HG03045 (cell line): ENCODE measurements around the gene PROZ.
A peak's percentile ranks its signal among the peaks of the same experiment; 100 is the strongest.

Experiments
- ATAC-seq: cut with Tn5 transposase; IDR thresholded peaks from one replicate; pipeline ENCODE4 v1.9.1; 2021; ENCODE audit warnings: mild to moderate bottlenecking, moderate library complexity; ENCODE audit not compliant: unreplicated experiment

PROZ gene

DNA sequence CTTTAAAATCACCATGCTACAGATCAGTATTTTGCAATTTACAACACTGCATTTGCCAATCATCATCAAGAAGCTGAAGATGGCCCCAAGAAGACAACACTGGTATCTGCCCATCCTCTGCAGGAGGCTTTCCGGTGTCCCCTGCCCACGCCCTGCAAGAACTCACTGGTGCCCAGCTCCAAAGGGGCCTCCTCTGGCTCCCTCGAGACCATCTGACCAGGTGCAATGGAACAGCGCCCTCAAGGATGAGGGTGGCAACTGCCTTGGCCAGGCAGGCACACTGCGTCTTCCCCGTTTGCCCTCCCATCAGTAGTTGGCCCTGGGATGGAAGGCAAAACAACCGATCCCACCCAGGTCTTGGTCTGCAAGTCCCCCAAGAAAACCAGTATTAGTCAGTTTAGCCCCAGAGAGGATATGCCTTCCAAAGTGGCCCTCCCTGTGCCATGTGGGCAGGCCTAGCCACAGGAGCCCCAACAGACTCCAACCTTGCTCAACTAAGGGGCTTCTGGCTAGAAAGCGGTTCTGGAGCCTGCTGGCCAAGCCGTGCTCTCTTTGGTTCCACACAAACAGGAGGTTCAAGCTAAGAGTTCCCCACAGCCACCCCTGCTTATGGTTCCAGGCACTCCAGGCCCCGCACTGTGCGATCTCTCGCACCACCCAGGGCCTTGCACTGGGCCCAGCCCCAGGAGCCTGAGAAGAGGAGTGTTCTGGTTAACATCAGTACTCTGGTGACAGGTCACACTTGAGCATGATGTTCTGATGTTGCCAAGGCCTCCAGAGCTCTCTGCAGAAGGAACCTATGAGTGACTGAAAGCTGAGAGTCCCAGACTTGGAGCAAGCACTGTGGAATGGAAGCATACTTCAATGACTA is 45.3 kb downstream of the PROZ start:
- no peak for ATAC-seq

DNA sequence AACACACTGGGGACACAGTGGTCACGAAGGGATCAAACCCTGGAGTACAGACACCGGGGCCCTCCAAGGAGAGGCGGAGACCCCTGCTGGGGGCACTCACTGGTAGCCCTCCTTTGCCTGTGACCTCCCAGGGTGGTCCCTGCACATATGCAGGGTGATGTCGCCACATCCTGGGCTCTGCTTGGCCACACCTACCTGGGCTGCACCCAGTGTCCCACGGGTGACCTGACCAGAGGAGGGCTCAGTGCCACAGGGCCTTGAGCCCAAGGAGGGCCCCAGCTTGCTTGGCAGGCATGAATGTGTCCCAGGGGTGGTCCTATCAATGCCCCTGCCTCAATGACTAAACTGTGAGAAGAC is 45.9 kb downstream of the PROZ start:
- no peak for ATAC-seq

DNA sequence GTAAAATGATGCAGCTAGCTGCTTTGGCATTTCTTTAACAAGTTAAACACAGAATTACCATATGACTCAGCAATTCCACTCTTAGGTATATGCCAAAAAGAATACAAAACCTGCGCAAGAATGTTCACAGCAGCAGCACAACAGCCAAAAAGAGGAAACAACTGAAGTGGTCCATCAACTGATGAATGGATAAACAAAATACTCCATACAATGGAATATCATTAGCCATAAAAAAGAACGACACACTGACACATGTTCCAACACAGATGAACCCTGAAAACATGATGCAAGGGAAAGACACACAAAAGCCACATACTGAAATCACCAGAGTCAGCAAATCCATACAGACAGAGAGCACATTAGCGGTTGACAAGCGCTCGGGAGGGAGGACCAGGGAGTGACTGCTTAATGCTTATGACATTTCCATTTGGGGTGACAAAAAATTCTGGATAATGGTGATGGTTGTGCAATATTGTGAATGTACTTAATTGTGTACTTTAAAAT is 47.0 kb downstream of the PROZ start:
- ATAC-seq = no peak

DNA sequence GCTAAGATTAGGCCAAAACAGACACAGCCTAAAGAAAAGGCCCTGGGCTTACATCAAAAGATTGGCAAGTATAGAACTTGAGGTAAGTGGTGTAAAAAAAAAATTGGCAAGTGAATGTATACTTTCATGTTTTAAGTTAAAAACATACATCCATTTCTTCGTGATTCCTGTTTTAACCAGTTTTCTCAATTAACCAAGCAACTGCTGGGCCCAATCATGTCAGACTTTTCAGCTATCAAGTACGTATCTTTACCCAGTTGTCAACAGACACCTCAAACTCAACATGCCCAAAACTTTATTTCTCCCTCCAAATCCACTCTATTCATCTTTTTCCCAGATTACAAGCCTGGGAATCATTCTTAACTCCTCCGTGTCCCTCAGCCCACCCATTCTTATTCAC is 49.0 kb downstream of the PROZ start:
- ATAC-seq = no peak

DNA sequence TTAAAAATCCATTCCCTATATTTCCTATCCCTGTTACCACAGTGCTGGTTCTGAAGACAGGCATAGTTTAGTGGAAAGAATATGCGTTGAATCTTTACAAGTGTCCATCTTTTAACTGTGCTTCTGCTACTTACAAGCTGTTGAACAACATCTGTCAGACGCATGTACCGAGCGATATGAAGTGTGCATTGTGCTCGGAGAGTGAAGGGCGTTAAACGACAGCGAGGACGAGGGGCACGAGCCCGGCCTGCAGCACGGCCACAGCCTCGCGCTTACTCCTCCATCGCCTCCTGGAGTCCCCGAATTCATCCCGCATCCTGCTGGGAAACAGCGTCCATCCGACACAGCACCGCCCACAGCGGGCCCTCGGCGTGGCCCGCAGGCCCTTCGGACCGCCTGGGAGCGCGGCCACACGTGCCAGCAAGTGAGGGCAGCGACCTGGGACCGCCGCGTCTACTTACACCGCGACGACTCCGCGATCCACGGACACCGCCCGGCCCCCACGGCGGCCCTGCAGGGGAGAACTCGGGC is 49.5 kb downstream of the PROZ start:
- peak; percentile 11 for ATAC-seq

DNA sequence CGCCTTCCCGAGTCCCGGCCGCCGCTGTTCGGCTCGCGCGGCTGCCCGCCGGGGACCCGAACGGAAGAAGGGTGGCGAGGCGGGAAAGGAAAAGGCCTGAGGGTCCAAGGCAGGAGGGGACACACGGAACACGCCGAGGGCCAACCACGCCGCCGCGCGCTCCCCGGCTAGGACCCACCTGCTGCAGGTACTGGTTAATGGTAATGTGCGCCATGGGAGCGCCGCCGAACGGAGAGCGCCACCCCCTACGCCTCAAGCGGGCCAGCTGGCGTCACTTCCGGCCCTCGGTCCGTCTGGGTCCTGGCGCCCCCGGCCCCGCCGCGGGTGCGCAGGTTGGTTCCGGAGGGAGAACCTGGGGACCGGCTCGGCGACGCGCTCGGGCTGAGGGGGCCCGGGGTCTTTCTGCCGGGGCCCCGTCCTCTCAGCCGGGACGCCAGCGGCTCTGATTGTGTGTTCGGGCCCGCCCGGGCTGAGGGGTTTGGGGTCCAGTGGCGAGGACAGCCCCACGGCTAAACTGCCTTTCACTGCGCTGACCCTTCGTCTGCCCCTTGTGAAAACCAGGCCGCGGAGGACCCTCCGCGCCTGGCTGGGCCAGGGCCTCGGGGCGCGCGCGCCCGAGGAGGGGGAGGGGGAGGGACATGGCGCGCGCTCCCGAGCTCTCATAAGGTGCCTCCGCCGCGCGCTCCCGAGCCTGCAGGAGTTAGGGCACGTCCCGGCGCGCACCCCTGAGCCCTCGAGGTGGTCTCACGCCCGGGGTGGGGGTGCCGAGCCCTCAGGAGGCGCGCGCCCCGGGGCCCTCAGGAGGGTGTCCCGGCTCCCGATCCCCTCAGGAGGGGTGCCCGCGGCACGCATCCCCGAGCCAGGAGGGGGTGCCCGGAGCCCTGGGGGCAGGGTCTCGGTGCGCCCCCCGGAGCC is 50.2 kb downstream of the PROZ start, which contains the start of gene PCID2:
Gene PCID2 (minus strand): TSS at position 249 of the 915 bp plus-strand sequence. CDS start 35 bp downstream, at position 214.
- ATAC-seq = peak; percentile 81

DNA sequence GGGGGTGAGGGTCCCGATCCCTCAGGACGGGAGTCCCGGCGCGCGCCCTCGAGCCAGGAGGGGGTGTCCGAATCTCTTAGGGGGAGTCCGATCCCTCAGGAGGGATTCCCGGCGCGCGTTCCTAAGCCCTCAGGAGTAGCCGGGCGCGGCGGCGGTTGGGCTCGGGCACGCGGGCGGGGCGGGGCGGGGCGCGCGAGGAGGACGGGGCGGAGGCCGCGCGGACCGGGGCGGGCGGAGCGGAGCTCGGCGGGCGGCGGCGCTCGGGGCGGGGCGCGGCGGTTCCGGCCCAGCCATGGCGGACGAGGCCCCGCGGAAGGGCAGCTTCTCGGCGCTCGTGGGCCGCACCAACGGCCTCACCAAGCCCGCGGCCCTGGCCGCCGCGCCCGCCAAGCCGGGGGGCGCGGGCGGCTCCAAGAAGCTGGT is 50.9 kb downstream of the PROZ start, which contains the start of gene CUL4A:
Gene CUL4A (plus strand): TSS at position 278 of the 423 bp plus-strand sequence. CDS start 15 bp downstream, at position 293.
- ATAC-seq = peak; percentile 42

DNA sequence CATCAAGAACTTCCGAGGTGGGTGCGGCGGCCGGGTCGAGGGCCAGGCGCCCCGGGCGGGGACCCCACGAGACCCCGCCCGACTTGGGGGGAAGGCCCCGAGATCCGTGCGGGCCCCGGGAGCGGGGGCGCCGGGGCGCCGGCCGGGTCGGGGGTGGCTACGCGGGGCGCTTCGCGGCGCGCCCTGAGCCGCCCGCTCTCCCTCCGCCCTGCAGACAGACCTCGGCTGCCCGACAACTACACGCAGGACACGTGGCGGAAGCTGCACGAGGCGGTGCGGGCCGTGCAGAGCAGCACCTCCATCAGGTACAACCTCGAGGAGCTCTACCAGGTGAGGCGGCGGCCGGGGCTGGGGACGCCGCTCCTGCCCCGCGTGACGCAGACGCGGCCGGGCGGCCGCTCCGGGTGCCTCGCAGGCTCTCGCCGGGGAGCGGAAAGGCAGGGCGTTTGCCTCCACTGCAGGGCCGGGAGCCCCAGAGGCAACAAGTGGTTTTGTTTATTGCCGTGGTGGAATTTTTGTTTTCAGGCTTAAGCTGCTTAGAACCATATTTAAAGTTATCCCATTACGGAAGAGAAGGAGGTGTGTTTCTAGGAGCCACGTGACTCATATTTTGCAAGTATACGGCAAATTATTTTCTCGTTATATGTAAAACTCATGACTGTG is 51.4 kb downstream of the PROZ start:
- peak; percentile 41 for ATAC-seq

DNA sequence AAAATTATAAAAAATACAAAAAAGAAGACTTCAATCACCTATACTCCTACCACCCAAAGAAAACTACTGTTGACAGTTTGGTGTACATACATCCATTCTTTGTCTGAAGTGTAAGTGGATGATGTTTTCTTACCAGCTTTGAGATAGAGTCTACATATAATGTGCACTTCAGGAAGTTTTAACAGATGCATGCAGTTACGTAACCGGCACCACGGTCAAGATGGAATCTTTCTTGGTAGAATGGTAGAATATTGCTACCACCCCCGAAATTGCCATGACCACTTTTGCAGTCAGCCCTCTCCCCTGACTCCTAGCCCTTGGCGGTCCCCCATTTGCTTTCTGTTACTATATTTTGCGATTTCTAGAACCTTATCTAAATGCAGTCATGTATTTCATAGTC is 52.4 kb downstream of the PROZ start:
- no peak for ATAC-seq

DNA sequence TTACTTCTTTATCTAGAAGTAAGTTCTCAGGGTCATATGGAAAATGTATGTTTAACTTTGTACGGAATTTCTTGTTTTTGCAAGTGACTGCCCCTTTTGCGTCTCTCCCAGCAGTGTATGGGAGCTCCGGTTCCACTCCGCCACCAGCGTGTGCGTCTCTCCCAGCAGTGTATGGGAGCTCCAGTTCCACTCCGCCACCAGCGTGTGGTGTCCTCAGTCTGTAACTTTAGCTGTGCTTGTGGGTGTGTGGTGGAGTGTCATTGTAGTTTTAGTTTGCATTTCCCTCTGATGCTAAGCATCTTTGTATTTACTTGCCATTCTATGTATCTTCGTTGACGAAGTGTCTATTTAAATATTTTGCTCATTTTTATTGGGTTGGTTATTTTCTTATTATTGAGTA is 53.3 kb downstream of the PROZ start:
- ATAC-seq = no peak

DNA sequence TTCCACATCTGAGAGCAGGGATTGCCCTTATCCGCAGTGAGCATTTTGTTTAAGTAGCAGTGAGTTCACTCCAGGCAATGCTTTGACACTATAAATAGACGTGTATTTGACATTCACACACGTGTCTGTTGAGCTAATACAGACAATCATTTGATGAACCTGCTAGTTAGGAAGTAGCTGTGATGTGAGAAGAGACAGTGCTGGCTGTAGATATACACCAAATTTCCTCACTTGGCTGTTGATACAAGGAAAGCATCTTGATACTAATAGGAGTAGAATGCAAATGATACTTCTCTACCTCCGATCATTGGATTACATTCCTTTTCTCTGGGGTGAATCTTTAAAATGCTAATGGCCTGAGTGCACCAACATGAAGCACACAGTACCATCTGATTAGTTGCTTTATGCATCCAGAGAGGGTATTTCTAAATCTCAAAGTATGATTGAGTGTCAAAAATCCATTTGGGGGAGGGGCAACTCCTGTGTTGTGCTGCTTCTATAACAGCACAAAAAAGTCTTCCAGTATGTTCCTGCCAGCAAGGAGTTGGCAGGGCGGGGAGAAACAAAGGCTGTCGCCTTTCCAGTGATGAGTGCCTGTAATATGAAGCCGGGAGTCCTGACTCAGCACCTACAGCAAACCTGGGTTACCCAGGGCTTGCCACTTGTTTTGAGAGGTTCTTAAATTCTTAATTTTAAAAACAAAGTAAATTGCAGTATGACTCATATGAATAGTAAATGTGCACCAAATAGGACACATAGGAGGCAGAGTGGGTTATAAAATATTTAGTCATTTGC is 58.0 kb downstream of the PROZ start:
- no peak for ATAC-seq

DNA sequence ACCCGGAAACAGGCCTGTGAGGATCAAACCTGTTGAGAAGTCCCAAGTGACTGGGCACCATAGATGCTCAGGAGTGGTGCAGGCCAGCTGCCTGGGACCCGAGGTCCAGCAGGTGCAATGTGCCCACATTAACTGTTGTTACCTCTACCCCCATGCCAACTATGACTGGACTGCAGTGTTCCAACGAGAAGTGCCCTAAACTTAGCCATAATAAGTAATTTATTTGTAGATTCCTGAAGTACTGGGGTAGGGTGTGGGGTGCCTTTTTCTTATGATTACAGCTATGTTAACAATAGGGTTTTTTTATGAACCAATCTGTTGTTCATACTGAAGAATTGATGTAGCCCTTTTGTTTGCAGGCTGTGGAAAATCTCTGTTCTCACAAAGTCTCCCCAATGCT is 60.1 kb downstream of the PROZ start:
- ATAC-seq = no peak

DNA sequence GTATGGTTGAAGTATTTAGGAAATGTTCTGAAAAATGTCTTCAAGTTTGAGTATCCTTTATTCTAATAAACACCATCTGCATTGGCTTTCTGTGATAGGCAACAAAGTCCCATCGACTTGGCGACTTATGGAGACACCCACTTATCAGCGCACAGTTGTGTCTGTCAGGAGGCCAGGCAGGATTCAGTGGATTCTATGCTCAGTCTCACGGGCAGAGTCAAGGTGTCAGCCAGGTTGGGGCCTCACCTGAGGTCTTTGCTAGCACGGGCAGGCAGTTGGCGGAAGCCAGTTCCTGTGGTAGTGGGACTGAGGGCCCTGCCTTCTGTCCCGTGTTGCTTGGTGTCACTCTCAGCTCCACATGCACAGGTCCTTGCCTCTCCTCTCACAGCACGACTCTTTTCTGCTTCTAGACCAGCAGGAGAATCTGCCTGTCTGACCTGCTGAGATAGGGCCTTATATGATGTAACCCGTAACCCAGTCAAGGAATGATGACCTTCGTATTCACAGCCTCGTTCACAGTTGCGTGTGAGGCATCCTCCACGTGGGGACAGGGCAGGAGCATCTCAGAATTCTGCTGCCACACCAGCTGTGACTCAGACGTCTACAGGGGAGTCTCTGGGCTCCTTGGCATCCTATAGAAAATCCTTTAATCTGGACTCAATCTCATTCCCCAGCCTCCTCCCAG is 61.0 kb downstream of the PROZ start:
- no peak for ATAC-seq

DNA sequence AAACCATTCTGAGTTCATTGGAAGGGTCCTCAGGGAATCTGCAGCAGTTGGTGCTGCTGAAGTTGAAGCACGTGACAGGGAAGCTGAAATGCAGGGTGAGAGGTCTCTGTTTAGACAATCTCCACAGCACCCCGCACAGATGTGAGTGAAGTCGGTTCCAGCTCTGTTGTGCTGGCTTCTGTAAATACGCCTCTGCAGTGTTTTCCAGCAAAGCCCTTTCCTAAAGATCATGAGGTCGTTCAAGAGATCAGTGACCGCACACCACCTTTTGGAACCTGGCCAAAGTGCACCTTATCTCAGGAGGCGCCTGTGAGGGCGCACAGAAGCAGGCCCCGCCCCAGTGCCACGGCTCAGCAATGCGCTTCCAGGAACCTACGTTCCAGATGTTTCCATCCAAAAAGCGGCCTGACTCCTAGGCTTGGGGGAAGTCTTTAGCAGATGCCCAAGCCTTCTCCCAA is 61.7 kb downstream of the PROZ start:
- ATAC-seq = no peak

DNA sequence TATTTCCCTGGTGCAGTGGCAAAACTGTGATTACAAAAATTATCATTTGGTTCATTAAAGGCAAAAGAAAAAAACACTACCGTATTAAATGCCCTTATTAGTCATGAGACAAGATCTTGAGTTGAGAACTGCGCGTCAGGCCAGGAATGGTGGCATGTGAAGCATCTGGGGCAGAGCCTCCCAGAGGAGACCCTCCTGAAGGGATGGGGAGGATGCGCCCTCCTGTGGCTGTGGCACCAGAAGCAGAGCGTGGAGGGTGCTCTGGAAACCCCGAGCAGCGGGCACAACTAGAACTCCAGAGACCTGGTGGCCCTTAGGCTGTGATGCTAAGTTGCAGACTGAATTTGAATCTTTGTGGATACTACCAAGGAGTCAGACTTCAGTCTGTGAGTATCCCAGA is 62.4 kb downstream of the PROZ start:
- no peak for ATAC-seq
